DOHH2 (cell line): ENCODE data around the gene ADNP2.

ENCODE experiments used
- EZH2phosphoT487 ChIP-seq: fragments of 200-600 bp; sonication (generic); IDR thresholded peaks from 2 replicates; pipeline ENCODE4 v1.6.1; 2017; ENCODE audit warnings: borderline replicate concordance, mild to moderate bottlenecking, antibody characterized with exemption, low read length, moderate library complexity, mixed read lengths
- TF ChIP-seq, protein P1 (sequence below): fragments of 200-600 bp; sonication (generic); IDR thresholded peaks from one replicate; pipeline ENCODE4 v1.5.1; 2014; ENCODE audit warnings: antibody characterized with exemption, mild to moderate bottlenecking, low read depth, low read length; ENCODE audit not compliant: poor library complexity, severe bottlenecking

DNA sequence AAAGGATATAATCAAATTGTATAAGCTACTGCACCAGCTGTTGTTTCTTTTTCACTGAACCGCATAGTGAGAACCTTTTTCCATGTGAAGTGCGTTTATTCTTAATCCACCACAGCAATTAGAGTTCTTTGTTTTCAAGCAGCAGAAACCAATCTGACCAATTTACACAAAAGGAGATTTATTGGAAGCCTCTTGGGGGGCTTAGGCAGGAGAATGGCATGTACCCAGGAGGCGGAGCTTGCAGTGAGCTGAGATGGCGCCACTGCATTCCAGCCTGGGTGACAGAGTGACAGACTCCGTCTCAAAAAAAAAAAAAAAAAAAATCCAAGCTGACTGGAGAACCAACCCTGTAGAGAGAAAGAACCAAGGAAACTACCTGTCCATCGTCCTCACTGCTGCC, 10.0 kb downstream of the ADNP2 start:
- TF ChIP-seq, protein P1, sequence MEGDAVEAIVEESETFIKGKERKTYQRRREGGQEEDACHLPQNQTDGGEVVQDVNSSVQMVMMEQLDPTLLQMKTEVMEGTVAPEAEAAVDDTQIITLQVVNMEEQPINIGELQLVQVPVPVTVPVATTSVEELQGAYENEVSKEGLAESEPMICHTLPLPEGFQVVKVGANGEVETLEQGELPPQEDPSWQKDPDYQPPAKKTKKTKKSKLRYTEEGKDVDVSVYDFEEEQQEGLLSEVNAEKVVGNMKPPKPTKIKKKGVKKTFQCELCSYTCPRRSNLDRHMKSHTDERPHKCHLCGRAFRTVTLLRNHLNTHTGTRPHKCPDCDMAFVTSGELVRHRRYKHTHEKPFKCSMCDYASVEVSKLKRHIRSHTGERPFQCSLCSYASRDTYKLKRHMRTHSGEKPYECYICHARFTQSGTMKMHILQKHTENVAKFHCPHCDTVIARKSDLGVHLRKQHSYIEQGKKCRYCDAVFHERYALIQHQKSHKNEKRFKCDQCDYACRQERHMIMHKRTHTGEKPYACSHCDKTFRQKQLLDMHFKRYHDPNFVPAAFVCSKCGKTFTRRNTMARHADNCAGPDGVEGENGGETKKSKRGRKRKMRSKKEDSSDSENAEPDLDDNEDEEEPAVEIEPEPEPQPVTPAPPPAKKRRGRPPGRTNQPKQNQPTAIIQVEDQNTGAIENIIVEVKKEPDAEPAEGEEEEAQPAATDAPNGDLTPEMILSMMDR, result no peak
- TF ChIP-seq EZH2phosphoT487, result no peak
